ENCODE data around the gene KCTD17. TPM values are rescaled to one million over a fixed set of nuclear protein-coding genes. Genes with fewer than 3 reads are reported as not detected.

KCTD17 gene
- total RNA-seq, 1 donor from 2014 or later, result 11.0 TPM

GRCh38 chr22:37049224-37049623 lies 2.3 kb upstream of the KCTD17 start:
- Histone ChIP-seq H3K27me3 (ENCODE audit: control insufficient read depth in 3 of 3, insufficient read depth in 3 of 3, low read length in 3 of 3) (peaks cover 17 to 33% (median 21%) of the 10 kb centered on the region in 3 donors), H3K27ac (ENCODE audit: low read depth, low read length) (no peak overlapping the region), H3K9me3 (ENCODE audit: control insufficient read depth in 3 of 3, low read length in 3 of 3) (no peaks in the 10 kb centered on the region), H3K4me3 (ENCODE audit: low read length in 3 of 3) (no peak overlapping the region), H3K36me3 (ENCODE audit: control insufficient read depth in 3 of 3, insufficient read depth in 3 of 3, low read length in 3 of 3) (peaks cover 0 to 2% (median 0%) of the 10 kb centered on the region in 3 donors), H3K4me1 (ENCODE audit: control insufficient read depth in 3 of 3, insufficient read depth in 3 of 3, low read length in 3 of 3) (peaks cover 7 to 10% (median 8%) of the 10 kb centered on the region in 3 donors), H3K9ac (ENCODE audit: low read depth in 1 of 3, low read length in 3 of 3) (no peak overlapping the region)

DNA sequence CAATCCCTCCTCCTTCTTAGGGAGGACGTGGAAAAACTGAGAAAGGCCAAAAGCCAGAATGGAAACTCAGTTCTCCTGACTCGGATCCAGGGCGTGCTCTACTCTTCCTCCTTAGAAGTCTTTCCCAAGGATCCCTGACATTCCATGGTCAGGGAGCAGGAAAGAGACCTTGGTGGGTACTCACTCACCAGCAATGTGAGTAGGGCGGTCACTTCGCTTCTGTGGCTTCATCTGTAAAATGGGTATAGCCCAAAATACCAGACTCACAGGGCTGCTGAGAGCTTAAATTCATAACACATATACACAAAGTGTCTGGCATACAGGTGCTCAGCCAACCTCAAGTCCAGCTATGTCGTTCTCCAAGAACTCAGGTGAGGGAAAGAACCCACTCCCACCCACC lies 629 bp upstream of the KCTD17 start:
- Histone ChIP-seq H3K4me3 (ENCODE audit: low read length in 3 of 3) (no peak overlapping the region), H3K27ac (ENCODE audit: low read depth, low read length) (no peak overlapping the region)

DNA sequence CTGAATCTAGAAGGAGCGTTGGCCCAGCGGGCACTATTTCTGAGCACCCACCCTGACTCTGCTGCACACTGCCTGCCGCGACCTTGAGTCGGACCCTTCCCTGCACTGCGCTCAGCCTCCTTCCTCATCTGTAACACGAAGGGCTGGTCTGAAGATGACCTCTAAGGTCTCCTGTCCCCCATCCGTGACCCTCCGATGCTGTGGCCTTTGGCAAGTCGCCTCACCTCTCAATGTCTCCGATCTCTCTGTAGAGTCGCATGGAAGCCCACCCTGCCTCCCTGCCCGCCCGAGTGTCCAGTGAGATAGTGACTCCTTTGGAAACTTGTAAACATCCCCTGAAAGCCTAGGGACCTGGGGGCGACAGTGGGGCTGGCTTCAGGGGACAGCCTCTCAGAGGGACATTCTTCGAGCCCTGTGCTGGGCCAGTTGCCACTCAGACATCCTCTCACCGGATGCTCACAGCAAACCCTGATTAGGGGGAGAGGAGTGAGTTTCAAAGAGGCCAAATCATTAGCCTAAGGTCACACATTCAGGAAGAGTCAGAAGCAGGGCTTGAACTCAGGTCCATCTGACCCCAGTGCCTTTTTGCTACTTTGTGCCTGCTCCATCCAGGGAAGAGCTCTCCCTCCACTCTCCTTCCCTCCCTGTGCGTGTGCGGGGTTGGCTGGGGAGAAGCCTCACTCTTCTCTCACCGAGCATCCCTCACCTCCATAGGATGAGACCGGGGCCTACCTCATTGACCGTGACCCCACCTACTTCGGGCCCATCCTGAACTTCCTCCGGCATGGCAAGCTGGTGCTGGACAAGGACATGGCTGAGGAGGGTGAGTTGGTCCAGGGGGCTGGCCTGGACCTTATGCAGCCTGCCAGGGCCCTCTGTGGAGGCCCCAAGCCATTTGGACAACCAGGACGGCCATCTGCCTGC lies 1.1 kb downstream of the KCTD17 start:
- Histone ChIP-seq H3K9me3 (ENCODE audit: control insufficient read depth in 3 of 3, low read length in 3 of 3) (no peaks in the 10 kb centered on the region), H3K27me3 (ENCODE audit: control insufficient read depth in 3 of 3, insufficient read depth in 3 of 3, low read length in 3 of 3) (peaks cover 18 to 38% (median 21%) of the 10 kb centered on the region in 3 donors), H3K4me3 (ENCODE audit: low read length in 3 of 3) (peak overlapping the region; percentile 49 to 56 (median 54)), H3K27ac (ENCODE audit: low read depth, low read length) (no peak overlapping the region), H3K36me3 (ENCODE audit: control insufficient read depth in 3 of 3, insufficient read depth in 3 of 3, low read length in 3 of 3) (peaks cover 0 to 5% (median 5%) of the 10 kb centered on the region in 3 donors), H3K4me1 (ENCODE audit: control insufficient read depth in 3 of 3, insufficient read depth in 3 of 3, low read length in 3 of 3) (peaks cover 7 to 10% (median 8%) of the 10 kb centered on the region in 3 donors), H3K9ac (ENCODE audit: low read depth in 1 of 3, low read length in 3 of 3) (peak overlapping the region; percentile 20 to 45 (median 33))

More for the DNA sequence above, 629 bp upstream of the KCTD17 start:
- Histone ChIP-seq H3K4me1 (ENCODE audit: control insufficient read depth in 3 of 3, insufficient read depth in 3 of 3, low read length in 3 of 3) (peaks cover 7 to 10% (median 8%) of the 10 kb centered on the region in 3 donors), H3K9ac (ENCODE audit: low read depth in 1 of 3, low read length in 3 of 3) (no peak overlapping the region), H3K9me3 (ENCODE audit: control insufficient read depth in 3 of 3, low read length in 3 of 3) (no peaks in the 10 kb centered on the region), H3K36me3 (ENCODE audit: control insufficient read depth in 3 of 3, insufficient read depth in 3 of 3, low read length in 3 of 3) (peaks cover 0 to 2% (median 2%) of the 10 kb centered on the region in 3 donors), H3K27me3 (ENCODE audit: control insufficient read depth in 3 of 3, insufficient read depth in 3 of 3, low read length in 3 of 3) (peaks cover 14 to 33% (median 21%) of the 10 kb centered on the region in 3 donors)

DNA sequence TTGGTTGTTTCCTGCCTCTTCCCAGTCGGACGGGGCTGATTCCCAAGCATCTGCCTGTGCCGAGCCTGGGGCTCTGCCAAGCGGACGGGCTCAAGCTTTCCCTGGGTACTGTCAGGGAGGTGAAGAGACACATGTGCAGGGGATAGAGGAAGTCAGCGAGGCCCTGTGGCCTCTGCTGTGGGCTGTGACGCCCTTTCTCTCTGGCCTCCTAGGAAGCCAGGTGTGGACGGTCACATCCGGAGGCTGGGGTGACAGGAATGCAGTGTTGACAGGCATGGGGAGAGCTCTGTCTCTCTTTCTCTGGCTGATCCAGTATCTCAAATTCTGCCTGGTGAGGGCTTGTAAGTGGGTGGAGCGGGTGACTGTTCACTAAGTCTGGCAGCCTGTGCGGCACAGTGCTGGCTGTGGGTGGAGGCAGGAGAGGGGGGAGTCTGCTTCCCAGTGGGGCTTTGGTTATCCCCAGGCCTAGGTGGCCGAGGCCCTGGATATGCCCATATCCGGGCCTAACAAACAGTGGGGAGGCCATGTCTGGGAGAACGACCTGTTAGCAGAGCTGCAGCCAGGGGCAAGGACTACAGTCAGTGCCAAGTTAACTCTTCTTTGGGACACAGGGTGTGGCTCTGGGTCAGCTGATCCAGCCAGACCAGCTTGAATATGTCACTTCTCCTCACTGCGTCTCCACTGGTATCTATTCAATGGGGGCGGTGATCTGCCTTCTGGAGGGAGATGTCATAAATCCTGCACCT lies 1.9 kb downstream of the KCTD17 start:
- no peaks in the 10 kb centered on the region for H3K9me3 ChIP-seq (ENCODE audit: control insufficient read depth in 3 of 3, low read length in 3 of 3)
- H3K4me3 ChIP-seq (ENCODE audit: low read length in 3 of 3), result no peak overlapping the region
- peaks cover 18 to 38% (median 21%) of the 10 kb centered on the region in 3 donors for H3K27me3 ChIP-seq (ENCODE audit: control insufficient read depth in 3 of 3, insufficient read depth in 3 of 3, low read length in 3 of 3)
- H3K9ac ChIP-seq (ENCODE audit: low read depth in 1 of 3, low read length in 3 of 3), result peak overlapping the region in 2 of 3 donors; percentile 8 to 10
- H3K4me1 ChIP-seq (ENCODE audit: control insufficient read depth in 3 of 3, insufficient read depth in 3 of 3, low read length in 3 of 3), result peaks cover 7 to 10% (median 8%) of the 10 kb centered on the region in 3 donors
- H3K36me3 ChIP-seq (ENCODE audit: control insufficient read depth in 3 of 3, insufficient read depth in 3 of 3, low read length in 3 of 3), result peaks cover 0 to 8% (median 6%) of the 10 kb centered on the region in 3 donors
- H3K27ac ChIP-seq (ENCODE audit: low read depth, low read length), result no peak overlapping the region

- H3K9ac ChIP-seq (ENCODE audit: low read depth in 1 of 3, low read length in 3 of 3), result peak overlapping the region in 1 of 3 donors; percentile 10
- H3K27ac ChIP-seq (ENCODE audit: low read depth, low read length), result no peak overlapping the region
- H3K4me1 ChIP-seq (ENCODE audit: control insufficient read depth in 3 of 3, insufficient read depth in 3 of 3, low read length in 3 of 3), result peaks cover 7 to 10% (median 8%) of the 10 kb centered on the region in 3 donors
- H3K9me3 ChIP-seq (ENCODE audit: control insufficient read depth in 3 of 3, low read length in 3 of 3), result no peaks in the 10 kb centered on the region
- no peak overlapping the region for H3K4me3 ChIP-seq (ENCODE audit: low read length in 3 of 3)
- peaks cover 18 to 38% (median 21%) of the 10 kb centered on the region in 3 donors for H3K27me3 ChIP-seq (ENCODE audit: control insufficient read depth in 3 of 3, insufficient read depth in 3 of 3, low read length in 3 of 3)
- H3K36me3 ChIP-seq (ENCODE audit: control insufficient read depth in 3 of 3, insufficient read depth in 3 of 3, low read length in 3 of 3), result peaks cover 0 to 8% (median 6%) of the 10 kb centered on the region in 3 donors
Observed at GRCh38 chr22:37054056-37054395, 2.5 kb downstream of the KCTD17 start.

DNA sequence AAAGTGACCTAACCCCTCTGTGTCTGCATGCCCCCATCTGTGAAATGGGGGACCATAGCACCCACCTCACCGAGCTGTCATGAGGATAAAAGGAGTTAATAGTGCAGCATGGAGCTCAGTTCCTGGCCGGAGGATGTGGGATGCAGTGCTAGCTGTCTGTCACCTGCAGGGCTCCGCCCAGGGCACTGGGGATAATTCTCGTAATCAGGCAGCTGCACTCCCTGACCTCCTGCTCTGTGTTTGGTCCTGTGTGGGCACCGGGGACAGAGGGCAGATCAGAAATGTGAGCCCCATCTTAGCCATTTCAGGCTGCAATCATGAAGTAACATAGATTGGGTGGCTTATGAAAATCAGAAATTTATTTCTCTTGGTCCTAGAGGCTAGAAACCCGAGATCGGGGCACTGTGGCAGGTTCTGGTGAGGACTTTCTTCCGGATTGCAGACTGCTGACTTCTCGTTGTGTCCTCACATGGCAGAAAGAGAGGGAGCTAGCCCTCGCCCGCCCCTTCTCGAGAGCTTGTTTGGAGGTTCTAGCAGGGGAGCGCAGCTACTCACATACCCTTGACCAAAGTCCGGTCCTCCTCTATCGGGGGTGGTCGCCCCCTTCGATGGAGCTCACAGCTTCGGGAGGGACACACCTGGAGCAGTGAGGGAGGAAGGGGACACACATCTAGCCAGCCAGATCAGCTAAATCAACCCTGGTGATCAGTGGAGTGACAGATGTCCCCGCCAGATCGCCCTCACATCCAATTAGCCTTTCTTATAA lies 3.2 kb downstream of the KCTD17 start:
- Histone ChIP-seq H3K9ac (ENCODE audit: low read depth in 1 of 3, low read length in 3 of 3) (no peak overlapping the region), H3K4me1 (ENCODE audit: control insufficient read depth in 3 of 3, insufficient read depth in 3 of 3, low read length in 3 of 3) (peaks cover 7 to 10% (median 8%) of the 10 kb centered on the region in 3 donors), H3K9me3 (ENCODE audit: control insufficient read depth in 3 of 3, low read length in 3 of 3) (no peaks in the 10 kb centered on the region), H3K27ac (ENCODE audit: low read depth, low read length) (no peak overlapping the region), H3K36me3 (ENCODE audit: control insufficient read depth in 3 of 3, insufficient read depth in 3 of 3, low read length in 3 of 3) (peaks cover 0 to 8% (median 6%) of the 10 kb centered on the region in 3 donors), H3K4me3 (ENCODE audit: low read length in 3 of 3) (no peak overlapping the region), H3K27me3 (ENCODE audit: control insufficient read depth in 3 of 3, insufficient read depth in 3 of 3, low read length in 3 of 3) (peaks cover 18 to 35% (median 21%) of the 10 kb centered on the region in 3 donors)

DNA sequence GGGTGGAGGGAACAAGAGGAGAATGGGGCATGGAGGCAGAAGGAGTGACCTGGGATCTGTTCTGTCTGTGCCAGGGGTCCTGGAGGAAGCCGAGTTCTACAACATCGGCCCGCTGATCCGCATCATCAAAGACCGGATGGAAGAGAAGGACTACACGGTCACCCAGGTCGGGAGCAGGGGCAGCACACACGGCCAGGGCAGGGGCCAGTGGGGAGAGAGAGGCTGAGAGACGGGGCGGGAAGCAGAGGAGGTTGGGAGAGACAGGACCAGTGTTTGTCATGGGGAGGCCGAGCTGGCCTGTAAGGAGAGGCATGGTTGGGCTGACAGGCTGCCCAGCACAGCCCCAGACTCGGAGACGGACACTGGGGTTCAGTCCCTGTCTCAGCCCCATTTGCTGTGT lies 4.7 kb downstream of the KCTD17 start:
- H3K9me3 ChIP-seq (ENCODE audit: control insufficient read depth in 3 of 3, low read length in 3 of 3), result no peaks in the 10 kb centered on the region
- H3K4me1 ChIP-seq (ENCODE audit: control insufficient read depth in 3 of 3, insufficient read depth in 3 of 3, low read length in 3 of 3), result peaks cover 7 to 10% (median 8%) of the 10 kb centered on the region in 3 donors
- peaks cover 0 to 10% (median 6%) of the 10 kb centered on the region in 3 donors for H3K36me3 ChIP-seq (ENCODE audit: control insufficient read depth in 3 of 3, insufficient read depth in 3 of 3, low read length in 3 of 3)
- H3K27me3 ChIP-seq (ENCODE audit: control insufficient read depth in 3 of 3, insufficient read depth in 3 of 3, low read length in 3 of 3), result peaks cover 12 to 29% (median 13%) of the 10 kb centered on the region in 3 donors
- H3K27ac ChIP-seq (ENCODE audit: low read depth, low read length), result no peak overlapping the region
- no peak overlapping the region for H3K4me3 ChIP-seq (ENCODE audit: low read length in 3 of 3)
- H3K9ac ChIP-seq (ENCODE audit: low read depth in 1 of 3, low read length in 3 of 3), result no peak overlapping the region

DNA sequence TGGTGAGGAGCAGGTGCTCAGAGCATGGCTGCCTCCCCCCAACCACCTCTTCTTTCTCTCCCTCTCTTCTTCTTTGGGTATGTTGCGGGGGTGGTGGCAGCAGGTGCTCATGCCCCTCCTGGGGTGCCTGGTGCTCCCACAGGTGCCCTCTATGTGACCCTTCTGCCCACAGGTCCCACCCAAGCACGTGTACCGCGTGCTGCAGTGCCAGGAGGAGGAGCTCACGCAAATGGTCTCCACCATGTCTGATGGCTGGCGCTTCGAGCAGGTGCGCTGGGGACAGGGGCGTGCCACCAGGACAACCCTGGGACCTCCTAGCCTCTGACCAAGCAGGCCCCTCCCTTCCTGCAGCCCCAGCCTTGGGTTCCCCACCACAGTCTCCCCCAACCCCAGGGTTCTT lies 5.7 kb downstream of the KCTD17 start:
- Histone ChIP-seq H3K27me3 (ENCODE audit: control insufficient read depth in 3 of 3, insufficient read depth in 3 of 3, low read length in 3 of 3) (peaks cover 7 to 20% (median 9%) of the 10 kb centered on the region in 3 donors), H3K27ac (ENCODE audit: low read depth, low read length) (no peak overlapping the region), H3K4me3 (ENCODE audit: low read length in 3 of 3) (no peak overlapping the region), H3K36me3 (ENCODE audit: control insufficient read depth in 3 of 3, insufficient read depth in 3 of 3, low read length in 3 of 3) (peaks cover 0 to 10% (median 6%) of the 10 kb centered on the region in 3 donors), H3K9me3 (ENCODE audit: control insufficient read depth in 3 of 3, low read length in 3 of 3) (no peaks in the 10 kb centered on the region), H3K9ac (ENCODE audit: low read depth in 1 of 3, low read length in 3 of 3) (no peak overlapping the region), H3K4me1 (ENCODE audit: control insufficient read depth in 3 of 3, insufficient read depth in 3 of 3, low read length in 3 of 3) (peaks cover 4 to 8% (median 5%) of the 10 kb centered on the region in 3 donors)

- Histone ChIP-seq H3K9ac (ENCODE audit: low read depth in 1 of 3, low read length in 3 of 3) (no peak overlapping the region), H3K4me3 (ENCODE audit: low read length in 3 of 3) (no peak overlapping the region), H3K9me3 (ENCODE audit: control insufficient read depth in 3 of 3, low read length in 3 of 3) (no peaks in the 10 kb centered on the region), H3K36me3 (ENCODE audit: control insufficient read depth in 3 of 3, insufficient read depth in 3 of 3, low read length in 3 of 3) (peaks cover 0 to 10% (median 6%) of the 10 kb centered on the region in 3 donors), H3K4me1 (ENCODE audit: control insufficient read depth in 3 of 3, insufficient read depth in 3 of 3, low read length in 3 of 3) (peaks cover 0 to 1% (median 0%) of the 10 kb centered on the region in 3 donors), H3K27me3 (ENCODE audit: control insufficient read depth in 3 of 3, insufficient read depth in 3 of 3, low read length in 3 of 3) (peaks cover 2 to 13% (median 4%) of the 10 kb centered on the region in 3 donors), H3K27ac (ENCODE audit: low read depth, low read length) (no peak overlapping the region)
Observed at GRCh38 chr22:37057796-37058510, 6.4 kb downstream of the KCTD17 start.
